GM23338 (cell line): ENCODE data around the gene PRMT7. TPM values are rescaled to one million over a fixed set of nuclear protein-coding genes. Genes with fewer than 3 reads are reported as not detected.

ENCODE experiments used
- ATAC-seq: fragments of 200-7000 bp; cut with Tn5 transposase; 3 replicates; pipeline ENCODE4 v1.9.1; 2020
- DNase-seq: peaks from one replicate; pipeline ENCODE4 v3.0.0-alpha.2; 2015; ENCODE audit warnings: low spot score
- H2AFZ ChIP-seq: fragments of 200-600 bp; sonication (generic); 2 replicates; pipeline ENCODE4 v1.8.0; 2016; ENCODE audit warnings: antibody characterized with exemption, mild to moderate bottlenecking, moderate library complexity
- H3F3A ChIP-seq: fragments of 200-600 bp; sonication (generic); replicated peaks from 2 replicates; pipeline ENCODE4 v1.8.0; 2017; ENCODE audit warnings: antibody characterized with exemption, mixed run types, low read depth
- H3K27ac ChIP-seq: fragments of 200-600 bp; sonication (generic); 2 replicates; pipeline ENCODE4 v1.6.1; 2016; ENCODE audit warnings: low read depth
- H3K27me3 ChIP-seq: fragments of 200-600 bp; sonication (generic); 2 replicates; pipeline ENCODE4 v1.8.0; 2016; ENCODE audit warnings: mild to moderate bottlenecking, mixed run types, moderate library complexity; ENCODE audit not compliant: insufficient read depth
- H3K36me3 ChIP-seq: fragments of 200-600 bp; sonication (generic); 2 replicates; pipeline ENCODE4 v1.8.0; 2016; ENCODE audit warnings: mild to moderate bottlenecking; ENCODE audit not compliant: insufficient read depth
- H3K4me1 ChIP-seq: fragments of 200-600 bp; sonication (generic); 2 replicates; pipeline ENCODE4 v1.8.0; 2016; ENCODE audit warnings: mild to moderate bottlenecking, moderate library complexity; ENCODE audit not compliant: insufficient read depth
- H3K4me2 ChIP-seq: fragments of 200-600 bp; sonication (generic); 2 replicates; pipeline ENCODE4 v1.7.1; 2017; ENCODE audit warnings: mixed run types
- H3K4me3 ChIP-seq: fragments of 200-600 bp; sonication (generic); 2 replicates; pipeline ENCODE4 v1.6.1; 2016; ENCODE audit warnings: mixed run types
- H3K79me2 ChIP-seq: fragments of 200-600 bp; sonication (generic); replicated peaks from 2 replicates; pipeline ENCODE4 v1.8.0; 2017; ENCODE audit warnings: mild to moderate bottlenecking; ENCODE audit not compliant: insufficient read depth
- H3K9me2 ChIP-seq: fragments of 200-600 bp; sonication (generic); 2 replicates; pipeline ENCODE4 v1.8.0; 2017; ENCODE audit not compliant: insufficient read depth
- H4K20me1 ChIP-seq: fragments of 200-600 bp; sonication (generic); replicated peaks from 2 replicates; pipeline ENCODE4 v1.8.0; 2017; ENCODE audit warnings: mild to moderate bottlenecking; ENCODE audit not compliant: insufficient read depth
- H3K27ac Mint-ChIP-seq: 2 replicates; pipeline ENCODE4 v1.8.0; 2020; ENCODE audit warnings: inconsistent platforms, mild to moderate bottlenecking, moderate library complexity, mixed read lengths
- H3K27me3 Mint-ChIP-seq: 3 replicates; pipeline ENCODE4 v1.8.0; 2022; ENCODE audit warnings: low read depth, mild to moderate bottlenecking, moderate library complexity, mixed read lengths, inconsistent platforms; ENCODE audit not compliant: insufficient read depth, poor library complexity
- H3K36me3 Mint-ChIP-seq: 3 replicates; pipeline ENCODE4 v1.8.0; 2021; ENCODE audit warnings: low read depth, mild to moderate bottlenecking, inconsistent platforms, moderate library complexity, mixed read lengths
- H3K4me1 Mint-ChIP-seq: 3 replicates; pipeline ENCODE4 v1.8.0; 2020; ENCODE audit warnings: mild to moderate bottlenecking, inconsistent platforms, mixed read lengths
- H3K4me3 Mint-ChIP-seq: 3 replicates; pipeline ENCODE4 v1.8.0; 2021; ENCODE audit warnings: moderate library complexity, mild to moderate bottlenecking, inconsistent platforms, mixed read lengths
- H3K9me3 Mint-ChIP-seq: 3 replicates; pipeline ENCODE4 v1.8.0; 2020; ENCODE audit warnings: moderate library complexity, mild to moderate bottlenecking, inconsistent platforms, mixed read lengths
- EZH2 ChIP-seq: fragments of 200-600 bp; sonication (generic); IDR thresholded peaks from one replicate; pipeline ENCODE4 v1.8.0; 2017; ENCODE audit warnings: antibody characterized with exemption, mild to moderate bottlenecking, low read depth; ENCODE audit not compliant: unreplicated experiment
- POLR2AphosphoS5 ChIP-seq: IDR thresholded peaks from 2 replicates; pipeline ENCODE4 v1.6.1; 2016; ENCODE audit warnings: antibody characterized with exemption, low read depth
- polyA plus RNA-seq: library from polyadenylated mRNA; unstranded; fragments of >200 nt; fragmentation: Nextera tagmentation; extraction: Ambion mirVana; gene quantifications from 2 replicates; pipeline ENCODE4 v1.2.1, GENCODE V29; 2016
- total RNA-seq: library from RNA; depleted of rRNA; stranded (reverse); fragments of >200 nt; shearing (Covaris generic); gene quantifications from 2 replicates; pipeline ENCODE4 v1.2.3, GENCODE V29; 2014
- TF ChIP-seq, protein P1 (sequence below): fragments of 250-450 bp; sonication (Bioruptor Pico); IDR thresholded peaks from 2 replicates; pipeline ENCODE4 v1.5.0; 2020; ENCODE audit warnings: mild to moderate bottlenecking, moderate library complexity
- TF ChIP-seq, protein P2 (sequence below): IDR thresholded peaks from one replicate; pipeline ENCODE4 v1.6.1; 2018; ENCODE audit warnings: antibody characterized with exemption; ENCODE audit not compliant: unreplicated experiment
- TF ChIP-seq, protein P3 (sequence below): IDR thresholded peaks from 2 replicates; pipeline ENCODE4 v1.6.1; 2016; ENCODE audit warnings: antibody characterized with exemption

PRMT7 gene
- total and polyA plus RNA-seq, 2 experiments from 2014 or later, result 20.2 to 65.3 TPM

DNA sequence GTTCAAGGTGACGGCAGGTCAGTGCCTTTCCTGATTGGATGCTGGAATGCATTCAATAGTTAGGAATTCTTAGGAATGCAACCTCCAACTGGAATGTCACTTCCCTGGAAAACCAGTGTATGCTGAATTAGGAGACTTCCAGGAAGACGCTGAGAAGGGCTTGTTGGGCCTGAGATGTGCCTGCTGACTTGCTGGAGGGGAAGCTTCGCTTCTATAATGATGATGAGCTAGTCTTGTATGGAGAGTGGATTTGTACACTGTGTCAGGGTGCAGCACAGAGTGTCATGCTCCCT, 91.9 kb downstream of the PRMT7 start (continued):
- TF ChIP-seq, protein P1, sequence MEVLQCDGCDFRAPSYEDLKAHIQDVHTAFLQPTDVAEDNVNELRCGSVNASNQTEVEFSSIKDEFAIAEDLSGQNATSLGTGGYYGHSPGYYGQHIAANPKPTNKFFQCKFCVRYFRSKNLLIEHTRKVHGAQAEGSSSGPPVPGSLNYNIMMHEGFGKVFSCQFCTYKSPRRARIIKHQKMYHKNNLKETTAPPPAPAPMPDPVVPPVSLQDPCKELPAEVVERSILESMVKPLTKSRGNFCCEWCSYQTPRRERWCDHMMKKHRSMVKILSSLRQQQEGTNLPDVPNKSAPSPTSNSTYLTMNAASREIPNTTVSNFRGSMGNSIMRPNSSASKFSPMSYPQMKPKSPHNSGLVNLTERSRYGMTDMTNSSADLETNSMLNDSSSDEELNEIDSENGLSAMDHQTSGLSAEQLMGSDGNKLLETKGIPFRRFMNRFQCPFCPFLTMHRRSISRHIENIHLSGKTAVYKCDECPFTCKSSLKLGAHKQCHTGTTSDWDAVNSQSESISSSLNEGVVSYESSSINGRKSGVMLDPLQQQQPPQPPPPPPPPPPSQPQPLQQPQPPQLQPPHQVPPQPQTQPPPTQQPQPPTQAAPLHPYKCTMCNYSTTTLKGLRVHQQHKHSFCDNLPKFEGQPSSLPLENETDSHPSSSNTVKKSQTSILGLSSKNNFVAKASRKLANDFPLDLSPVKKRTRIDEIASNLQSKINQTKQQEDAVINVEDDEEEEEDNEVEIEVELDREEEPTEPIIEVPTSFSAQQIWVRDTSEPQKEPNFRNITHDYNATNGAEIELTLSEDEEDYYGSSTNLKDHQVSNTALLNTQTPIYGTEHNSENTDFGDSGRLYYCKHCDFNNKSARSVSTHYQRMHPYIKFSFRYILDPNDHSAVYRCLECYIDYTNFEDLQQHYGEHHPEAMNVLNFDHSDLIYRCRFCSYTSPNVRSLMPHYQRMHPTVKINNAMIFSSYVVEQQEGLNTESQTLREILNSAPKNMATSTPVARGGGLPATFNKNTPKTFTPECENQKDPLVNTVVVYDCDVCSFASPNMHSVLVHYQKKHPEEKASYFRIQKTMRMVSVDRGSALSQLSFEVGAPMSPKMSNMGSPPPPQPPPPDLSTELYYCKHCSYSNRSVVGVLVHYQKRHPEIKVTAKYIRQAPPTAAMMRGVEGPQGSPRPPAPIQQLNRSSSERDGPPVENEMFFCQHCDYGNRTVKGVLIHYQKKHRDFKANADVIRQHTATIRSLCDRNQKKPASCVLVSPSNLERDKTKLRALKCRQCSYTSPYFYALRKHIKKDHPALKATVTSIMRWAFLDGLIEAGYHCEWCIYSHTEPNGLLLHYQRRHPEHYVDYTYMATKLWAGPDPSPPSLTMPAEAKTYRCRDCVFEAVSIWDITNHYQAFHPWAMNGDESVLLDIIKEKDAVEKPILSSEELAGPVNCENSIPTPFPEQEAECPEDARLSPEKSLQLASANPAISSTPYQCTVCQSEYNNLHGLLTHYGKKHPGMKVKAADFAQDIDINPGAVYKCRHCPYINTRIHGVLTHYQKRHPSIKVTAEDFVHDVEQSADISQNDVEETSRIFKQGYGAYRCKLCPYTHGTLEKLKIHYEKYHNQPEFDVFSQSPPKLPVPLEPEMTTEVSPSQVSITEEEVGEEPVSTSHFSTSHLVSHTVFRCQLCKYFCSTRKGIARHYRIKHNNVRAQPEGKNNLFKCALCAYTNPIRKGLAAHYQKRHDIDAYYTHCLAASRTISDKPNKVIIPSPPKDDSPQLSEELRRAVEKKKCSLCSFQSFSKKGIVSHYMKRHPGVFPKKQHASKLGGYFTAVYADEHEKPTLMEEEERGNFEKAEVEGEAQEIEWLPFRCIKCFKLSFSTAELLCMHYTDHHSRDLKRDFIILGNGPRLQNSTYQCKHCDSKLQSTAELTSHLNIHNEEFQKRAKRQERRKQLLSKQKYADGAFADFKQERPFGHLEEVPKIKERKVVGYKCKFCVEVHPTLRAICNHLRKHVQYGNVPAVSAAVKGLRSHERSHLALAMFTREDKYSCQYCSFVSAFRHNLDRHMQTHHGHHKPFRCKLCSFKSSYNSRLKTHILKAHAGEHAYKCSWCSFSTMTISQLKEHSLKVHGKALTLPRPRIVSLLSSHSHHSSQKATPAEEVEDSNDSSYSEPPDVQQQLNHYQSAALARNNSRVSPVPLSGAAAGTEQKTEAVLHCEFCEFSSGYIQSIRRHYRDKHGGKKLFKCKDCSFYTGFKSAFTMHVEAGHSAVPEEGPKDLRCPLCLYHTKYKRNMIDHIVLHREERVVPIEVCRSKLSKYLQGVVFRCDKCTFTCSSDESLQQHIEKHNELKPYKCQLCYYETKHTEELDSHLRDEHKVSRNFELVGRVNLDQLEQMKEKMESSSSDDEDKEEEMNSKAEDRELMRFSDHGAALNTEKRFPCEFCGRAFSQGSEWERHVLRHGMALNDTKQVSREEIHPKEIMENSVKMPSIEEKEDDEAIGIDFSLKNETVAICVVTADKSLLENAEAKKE (CRISPR knock-in tag), result no peak
- TF ChIP-seq, protein P2, sequence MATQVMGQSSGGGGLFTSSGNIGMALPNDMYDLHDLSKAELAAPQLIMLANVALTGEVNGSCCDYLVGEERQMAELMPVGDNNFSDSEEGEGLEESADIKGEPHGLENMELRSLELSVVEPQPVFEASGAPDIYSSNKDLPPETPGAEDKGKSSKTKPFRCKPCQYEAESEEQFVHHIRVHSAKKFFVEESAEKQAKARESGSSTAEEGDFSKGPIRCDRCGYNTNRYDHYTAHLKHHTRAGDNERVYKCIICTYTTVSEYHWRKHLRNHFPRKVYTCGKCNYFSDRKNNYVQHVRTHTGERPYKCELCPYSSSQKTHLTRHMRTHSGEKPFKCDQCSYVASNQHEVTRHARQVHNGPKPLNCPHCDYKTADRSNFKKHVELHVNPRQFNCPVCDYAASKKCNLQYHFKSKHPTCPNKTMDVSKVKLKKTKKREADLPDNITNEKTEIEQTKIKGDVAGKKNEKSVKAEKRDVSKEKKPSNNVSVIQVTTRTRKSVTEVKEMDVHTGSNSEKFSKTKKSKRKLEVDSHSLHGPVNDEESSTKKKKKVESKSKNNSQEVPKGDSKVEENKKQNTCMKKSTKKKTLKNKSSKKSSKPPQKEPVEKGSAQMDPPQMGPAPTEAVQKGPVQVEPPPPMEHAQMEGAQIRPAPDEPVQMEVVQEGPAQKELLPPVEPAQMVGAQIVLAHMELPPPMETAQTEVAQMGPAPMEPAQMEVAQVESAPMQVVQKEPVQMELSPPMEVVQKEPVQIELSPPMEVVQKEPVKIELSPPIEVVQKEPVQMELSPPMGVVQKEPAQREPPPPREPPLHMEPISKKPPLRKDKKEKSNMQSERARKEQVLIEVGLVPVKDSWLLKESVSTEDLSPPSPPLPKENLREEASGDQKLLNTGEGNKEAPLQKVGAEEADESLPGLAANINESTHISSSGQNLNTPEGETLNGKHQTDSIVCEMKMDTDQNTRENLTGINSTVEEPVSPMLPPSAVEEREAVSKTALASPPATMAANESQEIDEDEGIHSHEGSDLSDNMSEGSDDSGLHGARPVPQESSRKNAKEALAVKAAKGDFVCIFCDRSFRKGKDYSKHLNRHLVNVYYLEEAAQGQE, result no peak

DNA sequence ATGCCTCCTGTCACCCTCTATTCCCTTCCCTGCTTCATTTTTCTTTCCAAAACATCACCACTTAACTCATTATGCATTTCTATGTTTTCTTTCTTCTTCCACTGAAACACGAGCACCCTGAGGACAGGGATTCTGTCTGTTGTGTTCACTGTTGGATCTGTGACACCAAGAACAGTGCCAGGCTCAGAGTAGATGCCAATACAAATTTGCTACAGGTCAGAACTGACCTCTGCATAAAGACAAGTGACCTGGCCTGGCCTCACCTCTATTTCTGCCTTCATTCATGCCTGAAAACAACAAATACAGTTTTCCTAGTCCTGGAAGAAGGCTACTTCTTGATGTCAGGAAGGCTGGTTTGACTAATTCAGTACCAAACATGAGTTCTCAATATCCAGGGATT, 92.4 kb downstream of the PRMT7 start:
- no peaks in the 10 kb centered on the region for H3K27me3 Mint-ChIP-seq
- TF ChIP-seq, protein P3, sequence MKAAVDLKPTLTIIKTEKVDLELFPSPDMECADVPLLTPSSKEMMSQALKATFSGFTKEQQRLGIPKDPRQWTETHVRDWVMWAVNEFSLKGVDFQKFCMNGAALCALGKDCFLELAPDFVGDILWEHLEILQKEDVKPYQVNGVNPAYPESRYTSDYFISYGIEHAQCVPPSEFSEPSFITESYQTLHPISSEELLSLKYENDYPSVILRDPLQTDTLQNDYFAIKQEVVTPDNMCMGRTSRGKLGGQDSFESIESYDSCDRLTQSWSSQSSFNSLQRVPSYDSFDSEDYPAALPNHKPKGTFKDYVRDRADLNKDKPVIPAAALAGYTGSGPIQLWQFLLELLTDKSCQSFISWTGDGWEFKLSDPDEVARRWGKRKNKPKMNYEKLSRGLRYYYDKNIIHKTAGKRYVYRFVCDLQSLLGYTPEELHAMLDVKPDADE, result no peak
- TF ChIP-seq, protein P1 (CRISPR knock-in tag), result no peak
- TF ChIP-seq POLR2AphosphoS5 (no peak), EZH2 (no peak)

More for the DNA sequence above, 92.4 kb downstream of the PRMT7 start:
- Histone ChIP-seq H3K4me3 (no peak overlapping the region), H2AFZ (no peak overlapping the region), H3K79me2 (no peaks in the 10 kb centered on the region), H3K27me3 (no peaks in the 10 kb centered on the region), H3K36me3 (no peaks in the 10 kb centered on the region), H3K4me1 (0 out of 2 replicates have a peak, but pooled peaks cover 7% of the 10 kb centered on the region), H3K27ac (no peak overlapping the region), H3K4me2 (no peak overlapping the region), H4K20me1 (no peaks in the 10 kb centered on the region), H3K9me2 (no peaks in the 10 kb centered on the region), H3F3A (no peaks in the 10 kb centered on the region)
- Mint-ChIP-seq H3K4me3 (no peak overlapping the region), H3K27ac (no peak overlapping the region), H3K36me3 (no peaks in the 10 kb centered on the region), H3K9me3 (no peaks in the 10 kb centered on the region), H3K4me1 (peaks cover 15% of the 10 kb centered on the region)
- DNase-seq, result no peak
- ATAC-seq, result no peak
